Muscle layer of colon (tissue), 2 donors: ENCODE data around the gene PLA2G2F.

Source experiments
- H3K27ac ChIP-seq: one replicate; pipeline ENCODE4 v1.7.0; 2013; ENCODE audit warnings: low read depth, mild to moderate bottlenecking, low read length, moderate library complexity
- H3K27me3 ChIP-seq, 2 donors: one replicate each; pipeline ENCODE4 v1.7.0; 2013; ENCODE audit warnings: low read length in 2 of 2, mild to moderate bottlenecking in 2 of 2; ENCODE audit not compliant: insufficient read depth in 2 of 2, control insufficient read depth in 1 of 2
- H3K36me3 ChIP-seq: one replicate; pipeline ENCODE4 v1.7.0; 2013; ENCODE audit warnings: mild to moderate bottlenecking, low read length; ENCODE audit not compliant: insufficient read depth
- H3K4me1 ChIP-seq: one replicate; pipeline ENCODE4 v1.7.0; 2013; ENCODE audit warnings: mild to moderate bottlenecking, low read length; ENCODE audit not compliant: insufficient read depth
- H3K4me3 ChIP-seq, 2 donors: one replicate each; pipeline ENCODE4 v1.7.0; 2013; ENCODE audit warnings: low read length in 2 of 2, low read depth in 1 of 2, mild to moderate bottlenecking in 1 of 2, moderate library complexity in 1 of 2
- H3K9ac ChIP-seq: one replicate; pipeline ENCODE4 v1.7.0; 2013; ENCODE audit warnings: low read length
- H3K9me3 ChIP-seq: one replicate; pipeline ENCODE4 v1.7.0; 2013; ENCODE audit warnings: mild to moderate bottlenecking, low read length
- donor health status: abdominal sarcoma.
- donor health status: Adenocarcinoma of cecum.

The PLA2G2F gene, protein sequence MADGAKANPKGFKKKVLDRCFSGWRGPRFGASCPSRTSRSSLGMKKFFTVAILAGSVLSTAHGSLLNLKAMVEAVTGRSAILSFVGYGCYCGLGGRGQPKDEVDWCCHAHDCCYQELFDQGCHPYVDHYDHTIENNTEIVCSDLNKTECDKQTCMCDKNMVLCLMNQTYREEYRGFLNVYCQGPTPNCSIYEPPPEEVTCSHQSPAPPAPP

GRCh38 chr1:20138961-20139550 lies at the start of gene PLA2G2F:
Gene PLA2G2F, plus strand, starts transcription at chr1:20139323. Its CDS starts 105 bp downstream, at chr1:20139428.
- Histone ChIP-seq H3K9me3 (no peaks in the 10 kb centered on the region), H3K4me1 (no peaks in the 10 kb centered on the region), H3K36me3 (no peaks in the 10 kb centered on the region), H3K4me3 (no peak within 1 kb of the TSS), H3K27ac (no peak within 1 kb of the TSS), H3K27me3 (peaks cover 0 to 33% of the 10 kb centered on the region in 2 donors), H3K9ac (no peak within 1 kb of the TSS)

- no peaks in the 10 kb centered on the region for H3K4me1 ChIP-seq
- no peak overlapping the region for H3K27ac ChIP-seq
- peaks cover 15% of the 10 kb centered on the region for H3K36me3 ChIP-seq
- no peaks in the 10 kb centered on the region for H3K27me3 ChIP-seq
- no peak overlapping the region for H3K4me3 ChIP-seq
- no peaks in the 10 kb centered on the region for H3K9me3 ChIP-seq
- H3K9ac ChIP-seq = no peak overlapping the region
These were observed 49.6 kb upstream of the PLA2G2F start for GRCh38 chr1:20089328-20090077.

GRCh38 chr1:20090119-20090518 lies 49.0 kb upstream of the PLA2G2F start:
- H3K4me3 ChIP-seq = no peak overlapping the region
- H3K4me1 ChIP-seq = no peaks in the 10 kb centered on the region
- no peak overlapping the region for H3K27ac ChIP-seq
- no peaks in the 10 kb centered on the region for H3K9me3 ChIP-seq
- H3K9ac ChIP-seq = no peak overlapping the region
- H3K27me3 ChIP-seq = no peaks in the 10 kb centered on the region
- peaks cover 15% of the 10 kb centered on the region for H3K36me3 ChIP-seq

GRCh38 chr1:20090641-20091040 lies 48.5 kb upstream of the PLA2G2F start:
- no peaks in the 10 kb centered on the region for H3K27me3 ChIP-seq
- no peak overlapping the region for H3K4me3 ChIP-seq
- no peak overlapping the region for H3K27ac ChIP-seq
- H3K9me3 ChIP-seq = no peaks in the 10 kb centered on the region
- H3K36me3 ChIP-seq = peaks cover 15% of the 10 kb centered on the region
- peaks cover 2% of the 10 kb centered on the region for H3K4me1 ChIP-seq
- H3K9ac ChIP-seq = no peak overlapping the region

DNA sequence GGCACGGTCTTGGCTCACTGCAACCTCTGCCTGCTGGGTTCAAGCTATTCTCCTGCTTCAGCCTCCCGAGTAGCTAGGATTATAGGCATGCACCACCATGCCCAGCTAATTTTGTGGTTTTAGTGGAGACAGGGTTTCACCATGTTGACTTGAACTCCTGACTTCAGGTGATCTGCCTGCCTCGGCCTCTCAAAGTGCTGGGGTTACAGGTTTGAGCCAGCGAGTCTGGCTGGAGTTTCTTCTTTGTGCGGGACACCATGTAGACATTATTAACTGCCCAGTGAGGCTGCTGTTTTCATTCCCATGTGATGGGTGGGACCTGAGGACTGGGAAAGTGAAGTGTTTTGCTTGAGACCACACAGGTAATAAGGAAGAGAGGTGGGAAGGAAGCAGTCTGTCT lies 45.8 kb upstream of the PLA2G2F start:
- Histone ChIP-seq H3K4me1 (peaks cover 3% of the 10 kb centered on the region), H3K36me3 (peaks cover 3% of the 10 kb centered on the region), H3K9ac (no peak overlapping the region), H3K9me3 (no peaks in the 10 kb centered on the region), H3K27ac (no peak overlapping the region), H3K27me3 (no peaks in the 10 kb centered on the region), H3K4me3 (no peak overlapping the region)

DNA sequence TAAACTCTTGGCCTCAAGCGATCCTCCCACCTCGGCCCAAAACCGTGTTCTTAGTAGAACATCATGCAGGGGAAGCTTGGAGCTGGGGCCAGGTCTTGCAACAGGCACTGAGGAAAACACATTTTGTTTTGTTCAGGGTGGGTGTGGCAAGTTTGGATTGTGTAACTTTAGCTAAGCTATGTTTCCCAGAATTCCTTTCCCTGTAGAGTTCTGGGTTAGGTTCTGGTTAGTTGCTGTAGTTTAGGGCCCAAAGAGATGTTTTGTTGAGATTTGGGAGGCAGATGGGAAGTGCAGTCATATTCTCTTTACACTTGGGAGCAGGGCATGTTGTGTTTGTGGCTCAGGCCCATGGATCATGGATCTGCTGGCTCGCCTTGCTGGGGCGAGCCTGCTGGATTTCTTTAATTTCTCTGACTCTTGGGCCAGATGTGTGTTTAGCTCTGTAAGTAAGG lies 45.2 kb upstream of the PLA2G2F start:
- no peaks in the 10 kb centered on the region for H3K9me3 ChIP-seq
- H3K4me1 ChIP-seq = peaks cover 3% of the 10 kb centered on the region
- H3K27me3 ChIP-seq = no peaks in the 10 kb centered on the region
- no peak overlapping the region for H3K4me3 ChIP-seq
- H3K9ac ChIP-seq = no peak overlapping the region
- H3K27ac ChIP-seq = no peak overlapping the region
- peaks cover 3% of the 10 kb centered on the region for H3K36me3 ChIP-seq

GRCh38 chr1:20095564-20096434 lies 43.3 kb upstream of the PLA2G2F start:
- Histone ChIP-seq H3K36me3 (peaks cover 1% of the 10 kb centered on the region), H3K9ac (no peak overlapping the region), H3K27me3 (no peaks in the 10 kb centered on the region), H3K27ac (no peak overlapping the region), H3K4me3 (no peak overlapping the region), H3K4me1 (peaks cover 3% of the 10 kb centered on the region), H3K9me3 (no peaks in the 10 kb centered on the region)

GRCh38 chr1:20096840-20097447 lies 42.2 kb upstream of the PLA2G2F start:
- no peak overlapping the region for H3K27ac ChIP-seq
- H3K4me3 ChIP-seq = no peak overlapping the region
- H3K36me3 ChIP-seq = no peaks in the 10 kb centered on the region
- no peaks in the 10 kb centered on the region for H3K27me3 ChIP-seq
- no peaks in the 10 kb centered on the region for H3K9me3 ChIP-seq
- H3K9ac ChIP-seq = no peak overlapping the region
- H3K4me1 ChIP-seq = peaks cover 3% of the 10 kb centered on the region

DNA sequence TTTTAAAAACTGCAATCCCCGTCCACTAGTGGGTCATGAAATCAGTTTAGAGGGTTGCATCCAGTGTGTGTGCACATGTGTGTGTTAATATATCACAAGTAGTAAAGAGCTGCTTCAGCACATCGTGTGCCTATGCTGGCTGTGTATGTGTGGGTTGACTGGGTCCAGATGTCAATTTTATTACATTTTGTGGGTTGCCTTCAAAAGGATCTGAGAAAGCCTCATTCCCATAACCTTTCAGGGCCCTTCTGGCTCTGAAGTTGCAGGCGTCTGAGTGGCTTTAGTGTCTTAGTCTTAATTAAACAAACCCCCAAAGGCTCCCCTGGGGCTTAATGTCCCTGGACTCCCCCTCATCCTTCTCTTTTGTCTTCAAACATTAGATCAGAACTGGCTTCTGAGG lies 39.6 kb upstream of the PLA2G2F start:
- Histone ChIP-seq H3K27ac (no peak overlapping the region), H3K4me1 (peaks cover 3% of the 10 kb centered on the region), H3K27me3 (no peaks in the 10 kb centered on the region), H3K9me3 (no peaks in the 10 kb centered on the region), H3K9ac (no peak overlapping the region), H3K36me3 (no peaks in the 10 kb centered on the region), H3K4me3 (no peak overlapping the region)

DNA sequence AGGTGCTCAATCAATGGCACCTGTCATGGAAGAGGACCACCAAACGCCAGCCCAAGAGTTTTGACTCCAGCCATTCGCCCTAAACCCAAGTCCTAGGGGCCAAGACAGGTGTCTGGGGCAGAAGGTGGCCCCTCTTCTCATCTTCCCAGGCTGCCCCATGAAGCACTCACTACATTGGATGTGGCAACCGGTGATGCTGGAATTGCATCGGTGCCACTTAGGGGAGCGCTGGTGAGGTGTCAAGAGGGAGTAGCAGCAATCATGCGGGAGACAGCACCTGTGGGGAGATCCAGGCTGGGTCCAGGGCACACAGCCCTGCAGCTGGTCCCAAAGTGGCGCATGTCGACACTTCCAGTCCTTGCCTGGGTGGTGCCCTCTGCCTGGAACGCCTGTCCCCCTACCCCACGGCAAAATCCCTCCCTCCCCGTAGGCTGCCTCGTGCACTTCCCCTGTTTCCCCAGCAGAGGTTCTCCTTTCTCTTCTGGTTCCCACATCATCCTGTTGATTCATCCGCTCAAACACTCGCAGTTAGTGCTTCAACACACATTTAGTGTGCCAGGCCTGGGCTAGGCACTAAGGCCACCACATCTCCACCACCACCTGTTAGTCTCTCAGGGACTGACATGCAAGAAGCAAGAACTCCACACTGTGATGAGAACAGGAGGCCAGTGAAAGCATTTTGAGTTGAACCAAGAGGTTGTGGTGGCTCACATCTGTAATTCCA lies 38.3 kb upstream of the PLA2G2F start:
- Histone ChIP-seq H3K27ac (no peak overlapping the region), H3K36me3 (no peaks in the 10 kb centered on the region), H3K27me3 (no peaks in the 10 kb centered on the region), H3K4me3 (no peak overlapping the region), H3K9ac (no peak overlapping the region), H3K9me3 (no peaks in the 10 kb centered on the region), H3K4me1 (peaks cover under 1% of the 10 kb centered on the region)
